Fibroblast of peridontal ligament (primary cell): ENCODE measurements around the gene ITGA1.

Experiments
- DNase-seq: peaks from one replicate; pipeline ENCODE4 v3.0.0-alpha.2; 2010; ENCODE audit errors: extremely low read depth

ITGA1 gene

DNA sequence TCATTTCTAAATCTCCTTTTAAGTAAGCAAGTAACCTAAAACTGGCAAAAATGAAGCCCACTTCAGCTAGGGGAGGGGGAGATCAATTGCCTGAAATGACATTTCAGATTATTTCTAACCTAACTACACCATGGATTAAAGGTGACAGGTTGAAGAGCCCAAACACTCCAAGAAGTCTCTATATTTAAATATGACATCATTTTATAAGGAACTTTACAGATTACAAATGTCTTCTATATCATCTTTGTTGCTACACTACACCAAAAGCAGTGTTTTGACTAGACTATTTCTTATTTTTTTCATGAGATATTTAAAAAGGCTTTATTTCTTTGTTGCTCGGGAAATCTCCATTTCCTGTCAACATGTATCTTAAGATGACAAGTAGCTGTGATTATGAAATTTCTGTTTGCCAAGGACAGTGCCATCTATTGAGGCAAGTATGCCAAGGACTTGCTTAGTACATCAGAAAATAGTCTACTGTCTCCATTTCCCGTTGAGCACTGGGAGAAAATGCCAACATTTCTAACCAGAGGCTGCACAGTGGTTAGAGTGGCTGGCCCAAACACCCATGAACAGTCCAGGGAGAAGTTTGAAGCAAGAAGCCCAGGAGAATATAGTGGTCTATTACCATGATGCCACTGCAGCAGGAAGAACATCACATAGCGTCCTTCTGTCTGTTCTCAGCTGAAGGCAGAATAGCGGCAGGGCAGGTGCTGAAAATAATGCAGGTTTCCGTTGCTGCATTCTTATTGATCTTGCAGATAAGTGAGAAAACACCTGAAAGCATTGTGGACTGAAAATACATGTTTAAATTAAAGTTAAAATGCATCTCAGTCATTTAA, 108.1 kb downstream of the ITGA1 start:
- DNase-seq = no peak

DNA sequence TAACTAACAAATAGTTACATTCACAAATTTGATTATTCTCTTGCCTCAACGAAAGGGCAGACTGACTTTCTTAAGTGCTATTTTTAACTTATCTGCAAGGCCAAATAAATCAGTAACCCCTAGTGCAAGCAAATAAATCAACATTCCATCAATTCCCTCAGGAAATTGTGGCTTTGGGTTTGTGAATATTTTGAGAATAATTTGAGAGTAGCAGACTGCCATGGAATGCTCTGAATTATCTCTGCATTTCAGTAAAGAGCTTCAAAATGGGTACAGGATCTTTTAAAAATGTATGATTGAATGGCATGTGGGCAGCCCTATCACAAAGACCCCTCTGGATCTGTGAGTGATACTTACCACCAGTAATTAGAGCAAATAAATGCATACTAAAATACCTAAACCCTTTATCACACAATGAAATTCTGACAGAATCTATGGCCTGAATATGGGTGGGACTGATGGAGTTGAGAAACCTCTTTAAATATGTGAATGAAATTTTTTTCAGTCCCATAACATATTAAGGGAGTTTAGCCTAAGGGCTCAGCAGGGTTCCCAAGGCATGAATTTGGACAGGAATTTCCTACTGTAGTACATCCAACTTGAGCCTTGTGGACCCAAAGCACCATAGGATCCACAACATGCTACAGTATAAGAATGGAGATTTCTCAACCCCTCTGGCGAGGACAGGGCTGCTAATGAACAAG, 109.0 kb downstream of the ITGA1 start:
- DNase-seq = peak; percentile 96

DNA sequence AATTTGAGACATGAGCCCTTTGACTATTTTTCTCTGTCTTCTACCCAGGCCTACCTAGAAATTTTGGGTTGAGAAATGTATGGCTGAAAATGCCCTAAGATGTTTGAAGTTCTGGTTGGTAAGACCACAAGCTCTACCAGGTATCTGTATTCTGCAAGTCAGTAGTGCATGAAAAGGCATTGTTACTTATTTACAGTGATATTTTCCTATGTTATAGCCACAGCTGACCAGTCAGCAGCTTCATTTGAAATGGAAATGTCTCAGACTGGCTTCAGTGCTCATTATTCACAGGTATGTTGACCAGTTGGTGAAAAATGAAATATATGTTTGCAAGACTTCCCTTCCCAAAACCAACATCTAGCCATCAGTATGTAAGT, 109.5 kb downstream of the ITGA1 start:
- DNase-seq = no peak

DNA sequence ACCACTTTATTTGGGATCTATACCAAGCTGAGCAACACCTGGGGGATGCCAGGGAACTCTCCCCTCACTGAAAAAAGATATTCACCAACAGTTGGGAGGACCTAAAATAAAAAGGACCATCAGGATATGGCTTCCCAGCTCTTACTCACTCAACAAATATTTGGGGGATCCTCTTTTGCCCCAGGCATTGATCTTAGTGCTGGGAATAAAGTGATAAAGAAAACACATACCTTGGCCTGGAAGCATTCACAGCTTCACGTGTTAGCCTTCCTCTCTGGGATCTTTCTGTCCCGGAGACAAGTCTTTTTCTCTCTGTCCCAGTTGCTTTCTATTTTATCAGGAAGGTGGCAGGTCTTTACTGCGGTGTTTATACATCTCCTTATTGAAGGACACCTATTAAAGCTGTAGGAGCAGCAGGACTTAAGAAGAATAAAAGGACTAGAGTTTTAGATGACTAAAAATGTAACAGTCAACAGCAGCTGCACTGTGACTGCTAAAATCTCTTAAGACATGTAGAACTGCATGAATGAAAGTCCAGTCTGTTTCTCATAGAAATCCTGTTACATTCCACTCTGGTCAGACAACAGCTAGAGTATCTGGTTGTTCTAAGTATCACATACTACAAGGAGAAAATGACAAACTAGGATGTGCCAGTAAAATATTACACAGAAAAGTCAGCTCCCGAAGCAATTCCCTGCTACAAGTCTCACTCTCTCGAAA, 111.4 kb downstream of the ITGA1 start:
- DNase-seq = peak; percentile 34

DNA sequence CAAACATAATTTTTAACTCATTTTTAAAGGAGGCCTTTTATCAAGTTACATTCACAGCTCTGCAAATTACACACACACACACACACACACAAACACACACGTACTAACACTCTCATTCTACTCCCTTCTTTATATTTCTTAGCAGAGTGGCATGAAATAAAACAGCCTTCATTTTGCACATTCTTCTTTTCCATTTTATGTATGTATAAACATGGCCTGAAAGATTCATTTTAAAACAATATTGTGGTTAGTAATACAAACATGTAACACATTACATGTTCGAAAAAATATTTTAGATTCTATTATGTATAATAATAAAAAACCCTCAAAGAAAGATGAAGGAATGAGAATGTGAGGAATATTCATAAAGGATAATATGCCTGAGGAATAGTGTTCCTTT, 115.4 kb downstream of the ITGA1 start:
- no peak for DNase-seq

DNA sequence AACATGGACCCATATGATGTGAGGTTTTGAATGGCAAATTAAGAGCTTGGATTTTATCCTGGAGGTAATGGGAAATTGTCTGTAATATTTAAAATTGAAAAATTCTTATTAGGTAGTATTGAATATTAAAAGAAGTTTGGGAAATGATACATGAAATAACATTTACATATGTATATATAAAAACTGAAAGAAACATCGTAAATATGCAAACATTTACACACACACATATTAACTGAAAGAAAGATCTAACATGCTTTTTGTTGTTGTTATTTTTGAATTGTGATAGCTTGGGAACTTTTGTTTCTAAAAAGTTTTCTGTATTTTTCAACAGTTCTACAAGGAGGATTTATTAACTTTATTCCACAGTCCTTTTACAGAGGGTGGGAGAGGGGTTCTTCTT, 118.6 kb downstream of the ITGA1 start:
- no peak for DNase-seq

DNA sequence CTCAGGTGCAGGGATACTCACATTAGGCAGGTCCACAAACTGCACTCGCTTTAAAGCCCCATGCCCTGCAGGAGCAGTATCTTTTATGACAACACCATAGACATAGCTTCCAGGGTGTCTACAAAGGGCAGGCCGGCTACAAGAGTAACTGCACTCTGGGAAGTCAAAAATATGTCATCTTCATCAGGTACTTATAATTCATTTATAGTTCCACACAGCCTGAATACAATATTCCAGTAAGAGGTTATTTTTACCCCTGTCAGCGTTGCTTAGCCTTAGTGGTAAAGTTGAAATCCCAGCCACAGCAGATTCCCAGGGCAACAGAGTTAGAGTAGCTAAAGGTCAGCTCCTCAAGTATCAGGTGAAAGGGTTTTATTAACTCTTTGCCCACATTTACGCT, 119.1 kb downstream of the ITGA1 start:
- DNase-seq = no peak

DNA sequence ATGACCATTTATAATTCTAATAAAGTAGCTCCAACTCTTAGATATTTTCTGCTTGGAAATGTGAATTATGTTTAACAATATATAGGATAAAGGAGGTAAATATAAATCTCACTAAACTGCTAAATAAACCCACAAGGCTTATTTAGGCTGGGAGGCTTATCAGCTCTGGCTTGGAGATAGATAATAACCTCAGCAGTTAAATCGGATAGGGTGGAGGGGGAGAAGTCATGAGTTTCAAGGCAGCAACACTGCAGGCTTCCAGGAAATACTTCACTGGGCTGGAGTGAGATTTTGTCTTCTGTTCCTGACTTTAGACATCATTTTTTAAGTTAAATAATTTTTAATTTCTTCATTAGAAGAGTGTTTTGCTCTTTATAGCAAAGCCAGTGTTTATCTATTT, 121.5 kb downstream of the ITGA1 start:
- no peak for DNase-seq

DNA sequence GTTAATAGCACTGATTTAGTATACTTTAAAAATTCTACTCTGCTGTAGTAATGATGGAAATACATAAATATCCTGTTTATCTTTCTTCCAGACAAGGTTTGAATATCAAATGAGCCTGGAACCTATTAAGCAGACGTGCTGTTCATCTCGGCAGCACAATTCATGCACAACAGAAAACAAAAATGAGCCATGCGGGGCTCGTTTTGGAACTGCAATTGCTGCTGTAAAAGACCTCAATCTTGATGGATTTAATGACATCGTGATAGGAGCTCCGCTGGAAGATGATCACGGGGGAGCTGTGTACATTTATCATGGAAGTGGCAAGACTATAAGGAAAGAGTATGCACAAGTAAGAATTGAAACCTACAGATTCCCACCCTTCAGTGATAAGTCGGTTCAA, 122.4 kb downstream of the ITGA1 start:
- no peak for DNase-seq

DNA sequence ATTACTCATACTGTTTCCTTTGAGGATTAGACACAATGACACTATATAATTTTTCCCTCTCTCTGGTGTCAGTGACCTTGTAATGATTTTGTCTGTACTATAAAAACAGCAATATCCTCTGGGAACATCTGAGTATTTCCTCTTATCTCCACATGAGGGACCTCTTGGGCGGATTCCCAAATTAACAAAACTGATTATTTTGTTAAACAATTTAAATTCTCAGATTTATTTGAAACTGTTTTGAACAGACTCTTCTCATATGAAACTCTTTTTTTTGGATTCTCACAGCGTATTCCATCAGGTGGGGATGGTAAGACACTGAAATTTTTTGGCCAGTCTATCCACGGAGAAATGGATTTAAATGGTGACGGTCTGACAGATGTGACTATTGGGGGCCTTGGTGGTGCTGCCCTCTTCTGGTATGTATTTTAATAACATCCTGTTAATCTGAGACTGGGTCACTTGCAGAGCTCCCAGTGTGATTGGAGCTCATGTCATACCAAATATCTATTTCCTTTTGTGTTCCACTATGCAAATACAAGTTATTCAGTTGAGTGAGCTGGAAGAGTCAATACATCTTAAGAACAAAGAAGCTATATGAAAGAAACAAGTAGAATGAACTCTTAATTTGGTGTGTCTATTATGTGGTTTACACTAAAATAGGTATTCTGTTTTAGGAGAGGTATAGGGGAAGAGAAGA, 127.6 kb downstream of the ITGA1 start:
- peak; percentile 88 for DNase-seq

DNA sequence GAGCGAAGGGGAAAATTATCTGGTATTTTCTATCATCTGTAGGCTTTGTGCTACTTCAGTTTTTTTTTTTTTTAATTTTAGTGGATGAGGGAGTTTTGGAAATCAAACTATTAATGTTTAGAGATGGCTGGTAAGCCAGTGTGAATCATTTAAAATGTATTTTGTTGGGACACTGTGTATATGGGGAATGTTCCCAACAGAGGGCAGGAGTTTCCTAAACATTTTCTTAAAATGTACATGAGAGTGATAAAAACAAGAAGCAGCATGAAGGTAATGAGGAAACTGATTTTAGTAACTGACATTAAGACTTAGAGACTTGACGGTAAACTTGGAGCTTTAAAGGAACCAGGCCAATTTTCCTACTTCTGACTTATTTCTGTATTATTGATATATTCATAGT, 133.2 kb downstream of the ITGA1 start:
- peak; percentile 51 for DNase-seq

DNA sequence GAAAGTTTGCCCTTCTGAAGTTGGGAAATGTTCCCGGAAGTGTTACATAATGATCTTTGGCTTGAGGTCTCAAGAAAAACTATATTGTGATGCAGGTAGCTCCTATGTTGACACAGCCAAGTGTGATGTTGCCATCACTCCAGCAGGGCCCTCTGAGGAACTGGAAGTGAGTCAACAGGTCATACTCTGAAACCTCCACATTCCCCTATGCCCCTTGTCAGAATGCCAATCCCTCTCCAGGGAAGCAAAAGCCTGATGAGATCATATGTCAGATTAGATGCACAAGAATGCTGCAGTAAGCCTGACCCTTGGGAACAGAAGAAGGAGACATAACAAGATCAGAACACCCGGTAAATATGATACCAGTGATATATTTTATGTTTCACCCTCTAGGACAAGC, 134.7 kb downstream of the ITGA1 start:
- DNase-seq = peak; percentile 56

DNA sequence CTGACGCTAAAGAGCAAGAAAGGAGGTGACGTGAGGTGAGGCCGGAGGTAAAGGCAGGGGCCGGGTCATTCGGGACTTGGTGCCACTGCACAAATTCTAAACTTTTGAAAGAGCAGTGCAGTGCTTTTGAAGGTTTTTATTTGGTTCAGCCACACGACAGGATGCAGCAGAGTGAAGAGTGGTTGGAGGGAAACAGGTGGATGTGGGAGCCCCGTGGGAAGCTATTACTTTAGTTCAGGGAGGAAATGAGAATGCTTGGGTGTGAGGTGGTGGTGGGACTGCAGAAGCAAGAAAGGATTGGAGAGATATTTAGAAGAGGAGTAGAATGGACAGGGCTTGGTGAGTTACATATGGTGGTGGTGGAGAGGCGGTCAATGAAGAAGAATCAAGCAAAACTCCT, 136.7 kb downstream of the ITGA1 start:
- no peak for DNase-seq

DNA sequence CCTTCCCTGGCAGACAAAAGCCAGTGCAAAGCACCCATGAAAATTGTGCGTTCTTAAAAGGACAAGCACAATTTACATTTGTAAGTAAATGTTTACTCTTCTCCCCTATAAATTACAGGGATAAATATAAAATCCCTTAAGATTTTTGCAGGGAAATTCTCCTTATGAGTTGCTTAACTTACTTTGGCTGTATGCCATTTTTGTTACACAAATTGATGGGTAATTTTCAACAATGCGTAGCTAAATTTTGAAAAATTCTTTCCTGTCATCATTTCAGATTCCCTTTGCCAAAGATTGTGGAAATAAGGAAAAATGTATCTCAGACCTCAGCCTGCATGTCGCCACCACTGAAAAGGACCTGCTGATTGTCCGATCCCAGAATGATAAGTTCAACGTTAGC, 137.3 kb downstream of the ITGA1 start:
- no peak for DNase-seq

DNA sequence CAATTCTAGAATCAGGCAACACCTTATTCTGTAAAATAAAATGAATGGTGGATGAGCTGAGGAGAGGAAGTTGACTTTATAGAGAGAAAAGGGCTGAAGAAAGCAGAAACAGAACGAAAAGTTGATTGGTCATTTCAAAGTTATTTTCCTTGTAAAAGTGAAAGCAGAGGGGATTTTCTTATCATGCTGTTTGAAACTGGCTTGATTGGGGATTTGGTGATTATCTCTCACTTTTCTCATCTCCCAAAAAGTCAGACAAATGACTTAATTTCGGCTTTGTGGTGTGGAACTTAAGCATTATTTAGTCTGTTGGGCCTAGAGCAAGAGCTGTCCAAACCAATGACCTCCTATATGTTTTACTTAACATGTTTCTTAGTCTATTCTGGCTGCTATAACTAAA, 141.0 kb downstream of the ITGA1 start:
- no peak for DNase-seq

DNA sequence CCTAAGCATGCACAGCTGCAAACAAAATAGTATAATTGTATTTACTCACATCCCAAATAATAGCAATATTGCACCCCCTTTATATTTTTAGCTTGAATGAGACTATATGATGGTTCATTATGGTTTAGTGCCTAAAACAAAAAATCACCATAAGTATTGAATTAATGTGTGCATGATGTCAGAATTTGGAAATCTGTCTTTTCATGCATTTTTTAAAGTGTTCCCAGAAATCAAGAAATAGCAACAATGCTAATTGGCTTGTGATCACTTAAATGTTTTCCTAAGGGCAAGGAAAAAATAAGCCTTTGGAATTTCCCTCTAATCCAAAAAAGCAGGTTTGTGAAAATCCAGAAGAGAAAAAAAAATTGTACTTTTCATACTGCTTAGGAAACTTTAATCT, 150.5 kb downstream of the ITGA1 start:
- no peak for DNase-seq

DNA sequence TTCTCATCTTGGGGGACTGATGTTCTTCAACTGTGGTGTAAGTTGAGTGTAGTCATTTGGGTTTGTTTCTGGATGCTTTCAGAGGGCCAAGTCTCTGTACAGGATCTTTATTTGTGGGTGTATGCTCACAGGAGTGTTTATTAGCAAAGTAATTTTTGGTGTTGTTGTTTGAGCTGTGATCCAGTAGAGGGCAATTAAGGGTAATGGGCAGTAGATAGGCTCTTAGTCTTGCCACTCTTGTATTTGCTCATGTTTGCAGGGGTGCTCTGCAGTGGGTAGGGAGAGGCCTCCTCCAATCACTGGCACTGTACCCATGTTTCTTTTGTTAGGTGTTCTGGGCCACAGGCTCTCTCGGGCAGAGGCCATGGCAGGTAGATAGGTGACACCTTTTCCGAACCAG, 155.6 kb downstream of the ITGA1 start:
- DNase-seq = no peak

DNA sequence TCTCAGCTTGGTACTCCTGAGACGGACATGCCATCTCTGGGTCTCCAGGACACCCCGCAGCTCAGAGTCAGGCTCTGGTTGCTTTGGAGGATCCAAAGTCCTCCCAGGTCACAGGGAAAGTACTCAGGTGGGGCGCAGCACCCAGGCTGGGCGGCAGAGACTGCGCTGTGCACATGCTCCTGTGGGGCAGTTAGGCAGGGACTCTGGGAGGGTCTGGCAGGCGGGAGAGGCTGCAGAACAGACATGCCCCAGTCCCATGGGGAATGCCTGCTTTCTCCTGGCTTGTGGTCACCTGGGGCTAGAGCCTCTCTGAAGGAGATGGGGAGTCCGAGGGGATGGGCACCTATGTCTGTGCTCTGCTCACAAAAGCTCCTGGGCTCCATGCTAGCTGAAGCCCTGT, 156.1 kb downstream of the ITGA1 start:
- DNase-seq = no peak

DNA sequence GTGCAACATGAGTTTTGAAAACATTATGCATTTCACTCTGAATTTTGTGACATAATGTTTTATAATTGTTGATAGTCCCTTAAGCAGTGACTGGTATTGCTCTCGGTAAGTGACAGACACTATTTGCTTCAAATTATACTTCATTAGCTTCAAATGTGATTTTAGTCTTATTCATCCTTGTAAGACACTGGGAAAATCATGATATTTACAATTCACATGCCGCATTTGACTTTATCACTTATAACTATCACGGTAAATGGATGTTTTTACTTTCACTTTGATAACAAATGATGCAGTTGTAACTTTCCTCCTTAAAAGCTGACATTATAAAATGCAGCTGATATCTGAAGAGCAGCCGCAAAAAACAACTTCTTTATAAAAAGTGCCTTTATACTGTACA, 157.3 kb downstream of the ITGA1 start:
- DNase-seq = no peak

DNA sequence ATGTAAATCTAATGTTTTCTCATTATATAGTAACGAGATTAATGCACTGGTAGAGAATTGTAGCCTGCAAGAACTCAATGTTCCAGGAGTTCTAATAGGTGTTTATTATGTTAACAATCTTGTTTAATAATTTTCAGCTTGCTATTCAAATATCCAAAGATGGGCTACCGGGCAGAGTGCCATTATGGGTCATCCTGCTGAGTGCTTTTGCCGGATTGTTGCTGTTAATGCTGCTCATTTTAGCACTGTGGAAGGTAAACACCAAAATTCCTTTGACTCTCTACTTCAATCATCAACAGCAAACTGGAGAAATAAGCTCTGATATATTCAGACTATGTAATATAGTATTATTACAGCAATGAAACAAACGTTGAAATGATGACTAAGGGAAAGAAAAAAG, 159.5 kb downstream of the ITGA1 start:
- no peak for DNase-seq

DNA sequence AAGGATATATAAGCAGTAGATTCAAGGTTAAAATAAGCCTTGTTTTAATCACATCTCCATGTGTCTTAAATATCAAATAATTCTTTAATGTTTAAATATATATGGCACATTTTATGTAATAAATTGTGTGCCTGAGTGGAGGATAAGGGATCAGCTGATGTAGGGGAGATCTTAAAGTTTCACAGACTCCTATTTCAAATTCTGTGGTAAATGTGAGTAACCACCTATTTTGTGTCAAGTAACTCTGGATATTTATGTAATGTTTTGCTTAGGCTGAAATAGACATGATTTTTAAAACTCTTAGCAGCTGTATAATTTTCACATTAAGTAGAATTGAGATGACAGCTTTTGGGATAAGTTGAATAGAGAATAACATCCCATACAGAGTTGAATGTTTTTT, 160.1 kb downstream of the ITGA1 start:
- DNase-seq = peak; percentile 43

DNA sequence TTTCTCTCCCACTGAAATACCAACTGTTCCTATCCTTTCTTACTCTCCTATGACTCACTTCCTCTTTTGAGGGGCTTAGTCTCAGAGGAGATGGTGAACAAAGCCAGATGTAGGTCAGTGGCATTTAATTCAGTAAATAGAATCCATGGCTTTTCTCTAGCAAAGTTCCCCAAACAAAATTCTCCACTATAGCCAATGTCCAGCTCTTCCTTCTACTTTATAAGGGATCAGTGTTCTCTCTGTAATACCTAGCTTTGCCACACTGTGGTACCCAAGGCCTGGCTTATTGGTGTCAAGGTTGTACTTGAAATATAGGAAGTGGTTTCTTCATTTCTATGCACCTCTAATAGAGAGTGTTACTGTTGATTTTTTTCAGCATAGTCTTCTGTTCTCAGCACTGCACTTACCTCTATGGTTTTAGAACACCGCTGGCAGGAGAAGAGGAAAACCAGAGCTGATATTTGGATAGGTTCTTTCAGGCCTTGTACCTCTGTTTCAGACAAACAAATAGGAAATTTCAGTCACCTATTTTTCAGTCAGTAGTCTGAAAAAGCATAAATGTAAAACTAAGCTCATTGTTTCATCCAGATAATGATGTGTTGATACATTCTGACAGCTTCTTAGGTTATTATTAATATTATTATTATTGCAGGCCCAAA, 160.8 kb downstream of the ITGA1 start:
- peak; percentile 90 for DNase-seq
